22Rv1 (cell line): ENCODE data around the gene GALNT18.

ENCODE experiments used
- ZFX ChIP-seq: fragments of 450-650 bp; IDR thresholded peaks from 2 replicates; pipeline ENCODE4 v1.6.1; 2017; ENCODE audit warnings: antibody characterized with exemption, borderline replicate concordance
- TF ChIP-seq, protein P1 (sequence below): fragments of 450-650 bp; IDR thresholded peaks from 2 replicates; pipeline ENCODE4 v1.5.1; 2017; ENCODE audit warnings: mild to moderate bottlenecking

DNA sequence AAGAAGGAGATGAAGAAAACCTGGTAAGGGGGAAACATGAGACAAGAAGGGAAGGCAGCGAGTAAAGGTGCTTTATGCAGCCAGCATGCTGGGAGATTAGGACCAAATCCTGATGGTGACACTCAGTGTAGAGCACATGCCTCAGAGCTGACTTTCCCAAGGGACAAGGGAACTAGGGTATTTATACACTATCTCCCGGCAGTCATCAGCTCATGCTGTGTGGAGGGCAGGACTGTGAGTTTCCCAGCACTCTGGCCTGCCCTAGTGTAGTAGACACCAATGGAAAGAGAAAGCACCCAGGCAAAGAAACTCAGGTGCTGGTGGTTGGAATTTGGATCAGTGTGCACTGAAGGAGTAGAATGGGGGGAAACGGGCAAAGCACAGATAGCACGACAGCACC, 140.4 kb downstream of the GALNT18 start:
- TF ChIP-seq, protein P1, sequence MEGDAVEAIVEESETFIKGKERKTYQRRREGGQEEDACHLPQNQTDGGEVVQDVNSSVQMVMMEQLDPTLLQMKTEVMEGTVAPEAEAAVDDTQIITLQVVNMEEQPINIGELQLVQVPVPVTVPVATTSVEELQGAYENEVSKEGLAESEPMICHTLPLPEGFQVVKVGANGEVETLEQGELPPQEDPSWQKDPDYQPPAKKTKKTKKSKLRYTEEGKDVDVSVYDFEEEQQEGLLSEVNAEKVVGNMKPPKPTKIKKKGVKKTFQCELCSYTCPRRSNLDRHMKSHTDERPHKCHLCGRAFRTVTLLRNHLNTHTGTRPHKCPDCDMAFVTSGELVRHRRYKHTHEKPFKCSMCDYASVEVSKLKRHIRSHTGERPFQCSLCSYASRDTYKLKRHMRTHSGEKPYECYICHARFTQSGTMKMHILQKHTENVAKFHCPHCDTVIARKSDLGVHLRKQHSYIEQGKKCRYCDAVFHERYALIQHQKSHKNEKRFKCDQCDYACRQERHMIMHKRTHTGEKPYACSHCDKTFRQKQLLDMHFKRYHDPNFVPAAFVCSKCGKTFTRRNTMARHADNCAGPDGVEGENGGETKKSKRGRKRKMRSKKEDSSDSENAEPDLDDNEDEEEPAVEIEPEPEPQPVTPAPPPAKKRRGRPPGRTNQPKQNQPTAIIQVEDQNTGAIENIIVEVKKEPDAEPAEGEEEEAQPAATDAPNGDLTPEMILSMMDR, result no peak
- TF ChIP-seq ZFX, result no peak
